K562 (cell line): Measurements from ENCODE around the gene SRF. TPM values are rescaled to one million over a fixed set of nuclear protein-coding genes. Genes with fewer than 3 reads are reported as not detected.

Source experiments
- BDP1 ChIP-seq: IDR thresholded peaks from 3 replicates; pipeline ENCODE4 v1.6.1; 2011; ENCODE audit not compliant: insufficient read length, insufficient read depth
- DDX20 ChIP-seq: fragments of 450-650 bp; IDR thresholded peaks from 2 replicates; pipeline ENCODE4 v1.6.1; 2016; ENCODE audit warnings: missing genetic modification characterization, low read depth, mild to moderate bottlenecking, missing compliant biosample characterization, moderate library complexity
- EGR1 ChIP-seq: fragments of 450-650 bp; conservative IDR thresholded peaks from 2 replicates; pipeline ENCODE4 v1.6.1; 2017; ENCODE audit warnings: mild to moderate bottlenecking
- FOXK2 ChIP-seq, 2 experiments: fragments of 450-650 bp; IDR thresholded peaks in 1 of 2; conservative IDR thresholded peaks in 1 of 2; 2 replicates each; pipeline ENCODE4 v1.6.1; 2016; ENCODE audit warnings: low read depth in 2 of 2, mild to moderate bottlenecking in 1 of 2
- HOXB6 ChIP-seq: fragments of 250-450 bp; sonication (Bioruptor Pico); IDR thresholded peaks from 2 replicates; pipeline ENCODE4 v1.5.1; 2022; ENCODE audit warnings: mild to moderate bottlenecking, borderline replicate concordance
- MED1 ChIP-seq: sonication (generic); formaldehyde crosslinking; IDR thresholded peaks from 2 replicates; pipeline ENCODE4 v1.8.1; 2023; ENCODE audit warnings: missing genetic modification reagents, borderline replicate concordance
- MEF2A ChIP-seq: IDR thresholded peaks from 2 replicates; pipeline ENCODE4 v1.6.1; 2011; ENCODE audit warnings: low read depth, mild to moderate bottlenecking, low read length, moderate library complexity; ENCODE audit not compliant: control insufficient read depth
- PHF8 ChIP-seq: fragments of 200-600 bp; sonication (generic); IDR thresholded peaks from 2 replicates; pipeline ENCODE4 v1.6.1; 2012; ENCODE audit warnings: mixed run types, mild to moderate bottlenecking, inconsistent platforms, low read length, moderate library complexity, borderline replicate concordance
- POLR2A ChIP-seq: fragments of 450-650 bp; conservative IDR thresholded peaks from 2 replicates; pipeline ENCODE4 v1.6.1; 2016
- POLR2AphosphoS5 ChIP-seq: IDR thresholded peaks from 2 replicates; pipeline ENCODE4 v1.6.1; 2011; ENCODE audit warnings: mild to moderate bottlenecking, low read depth, low read length, moderate library complexity; ENCODE audit not compliant: control insufficient read depth, insufficient read depth
- POLR3G ChIP-seq: IDR thresholded peaks from 2 replicates; pipeline ENCODE4 v1.6.1; 2011; ENCODE audit not compliant: insufficient read length, insufficient replicate concordance; ENCODE audit errors: extremely low read depth
- PTTG1 ChIP-seq: fragments of 450-650 bp; IDR thresholded peaks from 2 replicates; pipeline ENCODE4 v1.6.1; 2016; ENCODE audit warnings: low read depth, mild to moderate bottlenecking, missing genetic modification characterization, missing compliant biosample characterization
- SIN3B ChIP-seq: fragments of 450-650 bp; IDR thresholded peaks from 2 replicates; pipeline ENCODE4 v1.6.1; 2017; ENCODE audit warnings: low read depth, mild to moderate bottlenecking, moderate library complexity
- SIX5 ChIP-seq, 2 experiments: IDR thresholded peaks; 2 replicates each; pipeline ENCODE4 v1.6.1; 2011; ENCODE audit warnings: low read length in 2 of 2, borderline replicate concordance in 1 of 2, low read depth in 1 of 2, mild to moderate bottlenecking in 1 of 2, moderate library complexity in 1 of 2; ENCODE audit not compliant: insufficient read depth in 1 of 2
- TAF15 ChIP-seq: fragments of 200-400 bp; formaldehyde crosslinking; IDR thresholded peaks from 2 replicates; pipeline ENCODE4 v1.6.1; 2017; ENCODE audit warnings: mild to moderate bottlenecking, low read depth, low read length, moderate library complexity
- TRIM28 ChIP-seq: fragments of 450-650 bp; IDR thresholded peaks from 2 replicates; pipeline ENCODE4 v1.6.1; 2017
- VEZF1 ChIP-seq: fragments of 200-800 bp; sonication (Bioruptor generic); IDR thresholded peaks from 2 replicates; pipeline ENCODE4 v1.6.1; 2017; ENCODE audit warnings: missing genetic modification characterization, missing compliant biosample characterization
- WHSC1 ChIP-seq: IDR thresholded peaks from one replicate; pipeline ENCODE4 v1.6.1; 2012; ENCODE audit warnings: low read length, control low read depth, inconsistent platforms
- ZC3H8 ChIP-seq: fragments of 450-650 bp; IDR thresholded peaks from 2 replicates; pipeline ENCODE4 v1.6.1; 2017
- ZNF12 ChIP-seq: sonication (generic); formaldehyde crosslinking; IDR thresholded peaks from 2 replicates; pipeline ENCODE4 v1.4.0; 2020; ENCODE audit warnings: mild to moderate bottlenecking, missing genetic modification reagents
- ZNF280B ChIP-seq: fragments of 250-450 bp; sonication (Bioruptor Pico); IDR thresholded peaks from 2 replicates; pipeline ENCODE4 v1.5.1; 2021; ENCODE audit warnings: mild to moderate bottlenecking
- ZNF398 ChIP-seq: fragments of 250-450 bp; sonication (Bioruptor Pico); IDR thresholded peaks from 2 replicates; pipeline ENCODE4 v1.8.0; 2021; ENCODE audit warnings: moderate library complexity, mild to moderate bottlenecking, inconsistent platforms
- polyA plus RNA-seq, 8 experiments: library from polyadenylated mRNA; depleted of rRNA in 4 of 8; stranded (reverse) in 5 of 8; unstranded in 3 of 8; fragments of >200 nt; fragmentation: Nextera tagmentation in 2 of 8; fragmentation: Illumina TruSeq in 1 of 8; extraction: Ambion mirVana in 2 of 8; extraction: Trizol in 1 of 8; gene quantifications; 2 replicates each; pipeline versions ENCODE4 v1.2.1 to v1.2.3, GENCODE V29; 2011 to 2014; ENCODE audit warnings: inconsistent platforms in 1 of 8, missing spikeins in 1 of 8
- total RNA-seq, 7 experiments: library from RNA; depleted of rRNA in 6 of 7; stranded (reverse); fragments of >200 nt in 6 of 7; fragmentation: Illumina TruSeq in 2 of 7; extraction: Trizol in 2 of 7; gene quantifications; 2 replicates each; pipeline versions ENCODE4 v1.2.1 to v1.2.3, GENCODE V29; 2011 to 2021; ENCODE audit warnings: low replicate concordance in 1 of 7
- TF ChIP-seq, protein P1 (sequence below): fragments of 250-450 bp; sonication (Bioruptor Pico); IDR thresholded peaks from 2 replicates; pipeline ENCODE4 v1.4.0; 2020; ENCODE audit warnings: borderline replicate concordance

Gene SRF
- total and polyA plus RNA-seq, 9 of the 15 experiments (the other 6 are each of a cell fraction or from before 2014, with no cell fraction given) = 2.5 to 37.0 (median 24.6) TPM

GRCh38 chr6:43129434-43130194 lies 41.5 kb upstream of the SRF start (continued):
- TF ChIP-seq EGR1 = no peak
- no peak for TF ChIP-seq HOXB6
- TF ChIP-seq ZC3H8 = no peak
- TF ChIP-seq MED1 = no peak
- TF ChIP-seq ZNF12 (CRISPR knock-in tag) = no peak
- no peak for TF ChIP-seq TRIM28
- no peak for TF ChIP-seq SIN3B
- no peak for TF ChIP-seq SIX5 (IDR thresholded peaks at IDR 0.05; ENCODE audit: borderline replicate concordance in 1 of 2, insufficient read depth in 1 of 2, low read depth in 1 of 2, low read length in 2 of 2)
- TF ChIP-seq POLR2AphosphoS5 = no peak
- no peak for TF ChIP-seq POLR3G
- no peak for TF ChIP-seq POLR2A
- TF ChIP-seq PTTG1 (tag) = no peak
- TF ChIP-seq BDP1 = no peak
- TF ChIP-seq MEF2A = no peak
- TF ChIP-seq WHSC1 = no peak
- TF ChIP-seq, protein P1, sequence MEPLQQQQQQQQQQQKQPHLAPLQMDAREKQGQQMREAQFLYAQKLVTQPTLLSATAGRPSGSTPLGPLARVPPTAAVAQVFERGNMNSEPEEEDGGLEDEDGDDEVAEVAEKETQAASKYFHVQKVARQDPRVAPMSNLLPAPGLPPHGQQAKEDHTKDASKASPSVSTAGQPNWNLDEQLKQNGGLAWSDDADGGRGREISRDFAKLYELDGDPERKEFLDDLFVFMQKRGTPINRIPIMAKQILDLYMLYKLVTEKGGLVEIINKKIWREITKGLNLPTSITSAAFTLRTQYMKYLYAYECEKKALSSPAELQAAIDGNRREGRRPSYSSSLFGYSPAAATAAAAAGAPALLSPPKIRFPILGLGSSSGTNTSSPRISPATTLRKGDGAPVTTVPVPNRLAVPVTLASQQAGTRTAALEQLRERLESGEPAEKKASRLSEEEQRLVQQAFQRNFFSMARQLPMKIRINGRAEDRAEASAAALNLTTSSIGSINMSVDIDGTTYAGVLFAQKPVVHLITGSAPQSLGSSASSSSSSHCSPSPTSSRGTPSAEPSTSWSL (CRISPR knock-in tag) = no peak
- no peak for TF ChIP-seq DDX20
- no peak for TF ChIP-seq ZNF280B (CRISPR knock-in tag)
- TF ChIP-seq ZNF398 = no peak
- TF ChIP-seq TAF15 = no peak
- no peak for TF ChIP-seq FOXK2 (conservative IDR thresholded peaks at IDR 0.05 in 1 of 2, IDR thresholded peaks at IDR 0.05 in 1 of 2; ENCODE audit: low read depth in 2 of 2)
- TF ChIP-seq PHF8 = no peak
- peak; percentile 35; the same call in 1 of the 2 replicates for TF ChIP-seq VEZF1 (CRISPR knock-in tag)
